IPS-NIHi7 (cell line): Measurements from ENCODE around the gene PRCP.

Experiments used
- DNase-seq: peaks from one replicate; pipeline ENCODE4 v3.0.0; 2012; ENCODE audit warnings: mixed read lengths; ENCODE audit errors: extremely low spot score

PRCP gene

DNA sequence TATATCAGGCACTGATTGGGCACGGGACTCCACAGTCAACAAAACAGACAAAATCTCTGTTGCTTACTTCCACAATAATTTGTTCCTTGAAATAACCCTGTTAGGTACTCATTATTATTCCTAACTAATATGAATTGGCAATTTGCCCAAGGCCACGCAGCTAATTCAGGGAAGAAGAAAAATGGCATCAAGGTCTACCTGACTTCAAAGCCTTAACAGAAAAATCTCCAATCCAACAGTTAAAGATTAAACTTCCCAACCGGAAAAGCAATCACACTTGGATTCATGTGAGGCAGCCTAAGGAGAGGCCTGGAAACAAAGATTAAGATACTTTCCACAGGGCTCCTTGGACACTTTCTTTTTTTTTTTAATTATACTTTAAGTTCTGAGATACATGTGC, 68.9 kb downstream of the PRCP start:
- DNase-seq, result no peak

DNA sequence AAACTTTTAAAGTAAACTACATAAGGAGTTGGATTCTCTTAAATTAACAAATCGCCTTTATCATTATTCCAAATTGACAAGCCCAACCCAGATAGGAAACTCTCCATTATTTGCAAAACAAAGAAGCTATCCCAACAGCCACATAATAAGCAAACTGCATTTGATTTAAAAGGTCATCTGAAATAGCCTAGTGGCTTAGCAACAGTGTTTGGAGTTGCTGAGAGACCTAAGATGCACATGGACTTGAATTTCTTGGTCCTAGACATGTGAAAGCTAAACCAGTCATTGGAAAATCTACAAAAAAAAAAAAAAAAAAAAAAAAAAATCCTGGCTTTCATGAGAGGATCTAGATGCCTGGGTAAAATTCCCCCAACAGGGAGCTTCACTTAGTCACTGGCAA, 69.5 kb downstream of the PRCP start:
- DNase-seq, result no peak

DNA sequence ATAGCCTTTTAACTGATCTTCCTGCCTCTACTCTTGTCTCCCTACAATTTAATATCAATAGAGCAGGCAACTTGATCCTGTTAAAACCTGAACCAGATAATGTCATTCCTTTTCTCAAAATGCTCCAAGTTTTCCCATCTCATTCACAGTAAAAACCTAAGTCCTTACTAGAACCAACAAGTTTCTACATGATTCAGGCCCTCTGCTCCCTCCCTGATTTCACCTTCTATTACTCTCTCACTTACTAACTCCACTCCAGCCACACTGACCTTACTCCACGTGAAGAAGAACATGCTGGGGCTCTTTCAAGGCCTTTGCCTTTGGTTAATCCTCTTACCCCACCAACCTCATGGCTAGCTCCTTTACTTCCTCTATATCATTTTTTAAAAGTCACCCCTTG, 71.1 kb downstream of the PRCP start:
- DNase-seq, result no peak

DNA sequence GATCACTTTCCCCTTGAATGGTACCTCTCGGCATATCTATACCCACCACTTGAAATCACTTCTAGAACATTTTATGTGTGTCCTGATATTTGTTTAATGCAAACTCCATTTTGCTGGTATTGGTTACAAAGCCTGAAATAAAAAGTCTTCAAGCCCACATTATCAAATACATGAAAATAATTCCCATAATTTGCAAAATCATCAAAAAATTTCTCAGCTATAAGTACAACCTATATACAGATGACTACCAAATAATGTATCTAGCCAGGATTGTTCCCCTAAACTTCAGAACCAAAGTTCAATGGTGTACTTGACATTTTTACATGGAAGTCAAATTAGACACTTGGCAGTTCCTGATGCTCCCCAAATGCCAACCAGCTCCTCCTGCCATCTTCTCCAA, 71.8 kb downstream of the PRCP start:
- no peak for DNase-seq

DNA sequence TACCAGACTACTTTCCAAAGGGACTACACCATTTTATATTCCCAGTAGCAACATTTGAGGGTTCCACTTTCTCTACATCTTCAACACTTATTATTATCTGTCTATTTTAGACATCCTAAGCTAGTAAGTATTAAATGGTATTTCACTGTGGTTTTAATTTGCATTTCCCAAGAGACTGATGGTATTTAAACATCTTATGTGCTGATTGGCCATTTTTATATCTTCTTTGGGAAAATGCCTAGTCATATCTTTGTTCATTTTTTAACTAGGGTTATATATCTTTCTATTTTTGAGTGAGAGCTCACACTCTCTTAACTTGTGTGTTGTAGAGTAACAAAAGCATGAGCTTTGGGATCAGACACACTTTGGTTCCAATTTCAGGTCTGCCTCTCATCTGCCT, 73.7 kb downstream of the PRCP start:
- no peak for DNase-seq

DNA sequence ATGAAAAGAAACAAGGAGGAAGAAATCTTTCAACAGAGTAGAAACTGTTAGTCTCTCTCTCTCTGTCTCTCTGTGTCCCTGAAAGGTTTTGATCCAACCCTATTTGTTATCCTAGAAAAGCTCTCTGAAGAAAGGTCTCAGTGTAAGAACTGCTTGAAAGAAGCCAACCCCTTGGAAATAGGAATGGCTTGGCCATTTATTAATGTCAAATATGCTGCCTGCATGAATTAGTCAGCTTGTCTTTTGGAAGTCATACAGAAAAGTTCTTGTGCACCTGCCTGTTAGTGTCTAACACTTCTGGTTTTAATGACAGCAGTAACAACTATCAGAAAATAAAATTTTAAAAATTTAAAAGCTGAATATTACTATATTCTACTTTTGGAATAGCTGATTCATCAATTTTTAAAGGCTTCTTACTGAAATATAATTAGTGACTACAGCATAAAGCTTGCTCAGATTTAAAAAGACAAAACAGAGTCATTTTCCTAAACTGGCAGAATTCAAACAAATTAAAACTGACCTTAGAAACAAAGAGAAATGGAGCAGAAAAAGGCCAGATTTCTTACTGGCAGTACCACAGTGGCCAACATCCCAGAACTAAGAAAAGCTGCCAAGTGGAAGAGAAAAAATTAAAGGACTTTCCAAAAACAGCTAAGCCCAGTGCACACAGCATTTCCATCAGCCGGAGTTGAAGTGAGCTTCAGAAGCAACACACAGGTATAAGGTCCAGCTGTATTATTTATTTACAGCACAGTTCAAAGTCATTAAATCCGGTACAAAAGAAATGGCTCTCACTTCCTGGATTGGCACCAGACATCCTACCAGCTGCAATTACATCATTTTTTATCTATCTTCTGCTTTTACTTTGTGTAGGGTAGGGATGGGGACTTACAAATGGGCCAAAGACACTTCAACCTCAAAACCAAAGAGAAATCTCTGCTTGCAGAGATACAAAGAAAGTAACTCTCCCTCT, 76.3 kb downstream of the PRCP start:
- DNase-seq, result no peak

DNA sequence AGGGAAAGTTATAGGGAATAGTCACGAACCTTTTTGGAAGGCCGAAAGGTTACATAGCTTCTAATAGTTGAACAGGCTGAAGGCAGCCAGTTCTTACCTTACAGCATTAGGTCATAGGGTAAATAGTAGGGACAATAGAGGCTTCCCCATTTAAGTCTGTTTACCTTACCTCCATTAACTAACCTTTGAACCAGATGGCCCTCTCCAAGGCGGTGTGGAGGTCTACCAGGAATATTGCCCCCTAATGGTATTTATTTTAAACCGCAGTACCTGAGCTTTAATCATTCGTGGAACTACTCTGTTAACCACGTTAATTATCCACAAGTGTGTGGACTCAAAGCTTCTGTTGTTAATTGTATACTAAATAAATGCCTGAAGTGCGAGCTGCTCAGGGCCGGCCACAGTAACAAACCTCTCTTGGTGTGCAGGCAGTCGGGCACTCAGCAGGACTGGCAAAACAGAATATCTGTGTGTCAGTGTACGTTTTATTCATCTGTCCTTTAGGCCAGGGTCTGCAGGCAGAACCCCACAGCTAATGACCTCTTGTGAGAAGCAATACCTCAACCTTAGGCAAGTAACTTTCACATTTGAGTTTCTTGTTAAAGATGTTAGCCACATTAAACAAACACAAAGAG, 81.7 kb downstream of the PRCP start:
- peak; percentile 23 for DNase-seq

DNA sequence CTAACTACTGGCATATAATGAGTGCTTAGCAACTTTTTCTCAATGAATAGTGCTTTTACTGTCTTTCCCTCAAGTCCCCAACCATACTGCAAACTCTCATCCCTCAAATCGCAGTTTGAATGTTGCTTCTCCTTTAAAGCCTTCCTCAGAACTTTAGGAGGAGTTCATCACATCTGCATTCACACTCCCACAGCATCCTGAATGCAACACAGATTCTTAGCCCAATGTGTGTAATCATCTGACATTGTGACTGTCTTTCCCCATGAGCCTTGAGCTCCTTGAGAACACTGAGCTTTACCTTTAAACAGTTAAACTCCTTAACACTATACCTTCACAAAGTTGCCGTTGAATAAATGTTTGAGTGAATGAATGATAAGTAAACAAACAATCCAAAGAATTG, 84.8 kb downstream of the PRCP start:
- DNase-seq, result no peak

DNA sequence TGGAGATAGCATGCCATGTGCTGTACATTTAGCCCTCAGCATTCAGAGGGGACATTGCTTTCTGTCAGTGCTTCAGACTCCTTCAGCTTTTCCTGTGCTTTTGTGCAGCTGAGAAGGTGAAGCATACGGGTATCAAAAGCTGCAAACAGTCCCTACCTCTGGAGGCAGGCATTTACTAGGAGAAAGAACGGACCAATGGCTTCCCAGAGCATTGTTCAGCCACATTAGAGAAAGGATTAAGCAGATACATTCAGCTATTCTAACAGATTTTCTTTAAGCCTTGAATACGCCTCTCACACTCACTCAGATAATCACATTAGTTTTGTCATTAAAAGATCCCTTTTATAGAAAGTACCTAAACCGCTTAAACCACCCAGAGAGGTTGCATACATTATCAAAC, 85.9 kb downstream of the PRCP start:
- DNase-seq, result no peak

DNA sequence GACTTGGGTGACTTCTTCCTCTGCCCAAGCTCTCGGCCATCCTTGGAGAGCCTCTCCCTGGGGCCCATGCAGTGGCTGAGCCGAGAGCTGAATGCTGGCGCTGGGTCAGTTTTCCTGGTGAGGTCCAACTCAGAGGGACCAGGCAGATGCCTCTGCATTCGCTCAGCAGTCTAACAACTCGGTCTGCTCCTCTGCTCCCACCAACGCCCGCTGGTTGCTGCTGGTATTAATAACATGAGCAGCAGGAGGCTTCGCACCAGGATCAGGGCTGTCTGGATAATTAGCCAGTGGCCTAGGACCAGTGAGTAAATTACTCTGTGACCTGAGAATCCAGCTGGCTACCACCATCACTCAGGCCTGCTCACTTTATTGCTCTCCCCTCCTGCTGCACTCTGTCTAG, 88.9 kb downstream of the PRCP start:
- DNase-seq, result no peak

DNA sequence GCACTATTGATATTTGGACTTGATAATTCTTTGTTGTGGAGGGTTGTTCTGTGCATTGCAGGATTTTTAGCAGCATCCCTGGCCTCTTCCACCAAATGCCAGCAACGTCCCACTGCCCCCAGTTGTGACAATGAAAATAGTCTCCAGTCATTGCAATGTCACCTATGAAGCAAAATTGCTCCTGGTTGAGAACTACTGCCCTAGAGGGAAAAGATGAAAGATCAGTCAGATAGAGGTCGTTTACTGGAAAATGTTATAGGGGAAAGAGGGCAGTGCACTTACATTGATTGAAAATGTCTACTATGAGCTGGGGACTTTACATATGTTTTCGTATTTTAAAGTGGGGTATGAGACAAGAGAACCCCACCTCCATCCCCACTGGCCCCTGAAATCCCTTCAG, 89.5 kb downstream of the PRCP start:
- no peak for DNase-seq

DNA sequence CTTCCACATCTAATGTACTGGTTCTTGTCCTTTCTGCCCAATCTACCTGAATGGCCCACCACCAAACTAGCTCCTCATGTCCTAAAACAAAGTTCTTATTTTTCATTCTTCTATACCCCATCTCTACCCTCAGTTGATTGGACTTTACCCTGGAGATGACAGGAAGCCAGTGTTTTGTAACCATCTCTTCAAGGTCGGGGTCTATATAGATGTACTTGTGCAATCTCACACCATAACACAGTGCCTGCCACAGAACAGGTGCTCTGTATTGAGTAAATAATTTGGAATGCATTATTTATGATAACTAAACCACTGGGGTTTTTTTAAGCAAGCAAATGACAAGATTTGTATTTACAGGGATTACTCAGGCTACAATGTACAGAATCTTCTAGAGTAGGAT, 89.9 kb downstream of the PRCP start:
- DNase-seq, result no peak

DNA sequence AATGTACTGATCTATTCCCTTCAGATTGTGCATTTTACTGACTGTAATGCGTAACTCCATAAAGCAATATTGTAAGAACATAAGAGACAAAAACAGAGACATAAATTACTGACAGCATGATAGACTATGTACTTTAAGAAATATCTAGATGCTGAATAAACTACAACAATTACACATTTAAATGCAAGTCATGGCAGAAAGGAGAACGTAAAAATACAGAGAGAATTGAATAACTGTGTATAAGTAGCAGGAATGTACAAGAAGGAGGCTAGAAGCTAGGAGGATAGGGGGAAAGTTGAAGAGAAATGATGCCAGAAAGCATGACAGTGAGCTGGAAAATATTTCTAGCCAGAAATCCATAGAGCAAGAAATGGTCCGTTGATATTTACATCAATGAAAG, 92.6 kb downstream of the PRCP start:
- no peak for DNase-seq

DNA sequence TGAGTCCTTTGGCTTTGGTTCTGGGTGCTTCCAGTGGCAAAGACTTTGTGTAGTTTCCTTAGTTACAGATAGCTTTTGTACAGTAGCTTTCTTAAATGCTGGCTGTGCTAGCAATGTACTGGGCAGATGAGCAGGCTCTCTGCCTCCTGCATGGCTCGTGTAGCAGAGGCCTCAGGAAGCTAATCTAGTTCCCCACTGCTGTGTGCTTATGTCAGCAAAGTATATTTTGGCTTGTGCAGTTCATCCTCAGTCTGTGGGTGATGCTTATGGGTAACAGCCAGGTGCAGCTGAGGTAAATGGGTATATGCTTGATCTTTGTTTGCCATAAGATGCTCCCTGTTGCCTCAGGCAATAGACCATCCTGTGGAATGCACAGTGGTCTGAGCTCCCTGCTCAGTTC, 97.5 kb downstream of the PRCP start:
- DNase-seq, result no peak

DNA sequence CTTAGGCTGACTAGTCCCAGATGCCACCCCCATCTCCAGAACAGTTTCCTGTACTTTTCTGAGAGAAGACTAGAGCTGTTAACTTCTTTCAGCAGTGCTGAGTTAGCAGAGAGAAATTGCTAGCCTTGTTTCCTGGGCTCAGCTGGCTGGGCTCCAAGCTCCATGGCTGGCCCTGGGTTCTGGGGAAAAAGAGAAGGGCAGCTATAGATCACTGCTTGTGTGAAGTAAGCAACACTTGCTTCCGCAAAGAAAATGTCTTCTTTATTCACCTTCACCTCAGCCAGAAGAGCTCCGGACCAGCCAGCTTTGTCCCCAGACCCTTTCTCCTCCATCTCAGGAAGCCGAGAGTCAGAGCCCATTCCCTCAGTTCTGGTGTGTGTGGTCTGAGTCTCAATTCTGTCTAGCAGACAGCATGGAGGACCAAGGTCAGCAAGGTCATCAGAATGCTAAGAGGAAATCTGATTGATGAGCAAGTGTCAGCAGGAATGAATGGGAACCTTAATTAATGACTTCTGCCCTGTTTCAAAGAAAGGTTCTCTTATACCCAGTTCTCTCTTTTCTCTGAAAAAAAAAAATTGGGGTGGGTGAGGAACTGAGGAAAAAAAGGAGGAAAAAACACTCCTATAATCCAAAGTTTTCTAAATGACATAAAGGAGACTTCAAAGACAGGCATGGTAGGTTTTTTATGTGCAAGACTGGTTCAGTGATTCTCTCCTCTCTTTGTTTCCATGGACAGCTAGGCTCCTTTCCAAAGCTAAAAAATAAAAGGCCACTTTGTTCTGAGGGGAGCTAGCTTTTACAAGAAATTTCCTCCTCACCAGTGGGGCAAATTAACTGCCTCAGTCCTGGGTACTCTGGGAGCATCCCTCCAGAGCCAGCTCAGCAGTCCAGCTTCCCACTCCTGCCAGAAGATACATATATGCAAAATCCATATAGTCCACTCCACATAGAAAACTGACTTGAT, 103.0 kb downstream of the PRCP start:
- no peak for DNase-seq

DNA sequence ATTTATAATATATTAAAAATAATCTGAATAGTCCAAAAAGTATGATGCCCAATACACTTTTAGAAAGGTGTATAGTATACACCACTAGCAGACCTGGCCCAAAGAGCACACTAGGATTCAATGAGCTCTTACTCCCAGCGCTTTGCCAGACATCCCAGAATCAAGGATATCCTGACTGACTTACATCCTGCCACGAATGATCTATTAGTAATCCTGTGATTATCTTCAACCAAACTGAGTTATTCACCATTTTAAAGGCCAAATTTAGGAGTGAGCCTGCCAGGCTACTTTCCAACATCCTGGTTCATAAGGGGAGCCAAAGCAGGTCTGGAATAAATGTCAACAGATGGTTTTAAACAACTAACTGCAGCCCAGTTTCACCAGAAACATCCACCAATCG, 105.7 kb downstream of the PRCP start:
- DNase-seq, result no peak

DNA sequence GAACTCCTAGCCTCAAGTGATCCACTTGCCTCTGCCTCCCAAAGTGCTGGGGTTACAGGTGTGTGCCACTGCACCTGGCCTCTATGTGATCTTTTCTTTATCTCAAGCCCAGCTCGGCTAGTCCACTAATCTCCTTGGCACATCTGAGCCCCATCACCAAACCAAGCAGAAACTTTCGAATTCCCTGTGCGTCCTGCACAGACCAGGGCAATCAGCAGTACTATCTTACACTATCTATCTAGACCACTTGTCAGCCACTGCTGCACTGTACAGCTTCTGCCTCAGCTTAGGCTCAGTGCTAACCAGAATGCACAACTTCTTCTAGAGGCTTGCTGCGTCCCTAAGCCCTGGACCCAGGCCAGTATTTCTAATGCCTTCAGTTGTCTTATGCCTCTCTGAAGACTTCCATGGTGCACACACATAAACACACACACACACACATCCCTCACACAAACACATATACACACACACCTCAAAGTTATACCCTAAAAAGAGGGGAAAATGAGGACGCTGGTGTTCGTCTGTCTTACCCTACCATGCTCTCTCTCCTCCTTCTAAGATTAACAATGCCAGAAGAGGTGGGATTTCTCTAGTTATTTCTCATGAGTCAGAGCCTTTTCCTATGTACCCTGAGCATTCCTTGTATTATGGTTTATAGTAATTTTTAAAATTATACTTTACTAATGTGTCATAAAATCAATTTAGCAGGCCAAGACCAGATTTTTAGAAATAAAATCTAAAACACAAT, 107.2 kb downstream of the PRCP start:
- DNase-seq, result no peak

DNA sequence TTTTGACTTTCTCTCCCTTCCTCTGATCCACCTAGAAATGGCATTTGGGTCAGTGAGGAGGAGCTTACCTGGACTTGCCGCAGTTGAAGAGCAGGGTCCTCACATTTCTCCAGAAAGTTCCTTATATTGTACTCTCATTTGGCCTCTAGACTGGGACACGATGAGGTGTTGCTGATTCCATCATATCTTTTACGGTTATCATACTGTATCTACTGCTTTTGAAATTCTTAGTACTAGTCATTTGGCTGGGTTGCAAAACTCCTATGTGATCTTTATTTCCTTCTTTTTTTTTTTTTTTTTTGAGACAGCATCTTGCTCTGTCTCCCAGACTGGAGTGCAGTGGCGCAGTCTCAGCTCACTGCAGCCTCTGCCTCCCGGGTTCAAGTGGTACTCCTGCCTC, 107.9 kb downstream of the PRCP start:
- no peak for DNase-seq

DNA sequence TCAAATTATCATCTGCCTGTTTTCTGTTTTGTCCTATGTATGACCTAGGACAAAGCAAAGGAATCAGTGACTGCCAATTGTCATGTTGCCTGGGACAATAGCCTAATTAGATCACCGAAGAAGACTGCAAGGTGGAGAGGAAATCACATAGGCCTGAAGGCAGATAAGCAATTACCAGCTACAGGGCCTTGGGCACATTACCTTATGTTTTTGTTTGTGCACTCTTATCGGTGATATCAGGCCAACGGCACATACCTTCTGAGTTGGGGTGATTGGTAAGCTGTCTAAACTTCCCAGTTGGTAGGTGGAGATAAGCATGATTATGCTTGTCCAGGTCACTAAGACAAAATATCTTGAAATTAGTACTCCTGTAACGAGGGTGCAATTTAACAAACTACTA, 108.5 kb downstream of the PRCP start:
- no peak for DNase-seq

DNA sequence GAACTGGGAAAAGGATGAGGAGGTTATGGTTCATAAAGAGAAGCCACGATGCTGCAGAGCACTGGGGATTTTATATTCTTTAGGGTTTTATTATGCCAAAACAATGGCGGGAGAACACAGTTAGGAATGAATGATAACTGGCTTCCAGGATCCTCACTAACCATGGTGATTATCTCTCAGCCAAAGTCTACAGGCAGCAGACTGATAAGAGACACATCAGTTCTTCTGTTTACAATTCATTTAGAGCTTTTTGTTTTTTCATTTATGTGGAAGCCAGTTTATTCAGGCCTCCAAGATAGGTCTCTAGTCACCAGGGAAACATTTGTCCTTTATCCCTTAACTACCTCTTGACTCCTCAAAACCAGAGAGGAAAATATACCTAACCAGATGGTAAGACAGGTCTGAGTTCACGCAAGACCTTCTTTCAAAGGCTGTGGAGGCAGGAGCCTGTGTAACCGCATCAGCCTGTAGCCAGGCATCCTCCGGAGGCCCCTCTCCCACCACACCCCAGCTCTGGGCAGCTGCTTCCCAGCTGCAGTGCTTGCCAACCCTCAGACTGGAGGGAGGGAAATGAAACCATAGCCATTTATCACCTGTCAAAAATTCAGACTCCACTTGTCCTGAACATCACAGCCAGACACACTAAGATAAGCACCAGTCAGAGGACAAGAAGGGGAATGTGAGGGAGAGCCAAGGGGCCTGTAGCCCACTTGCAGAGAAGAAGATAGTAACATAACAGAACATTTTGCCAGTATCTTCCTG, 109.3 kb downstream of the PRCP start:
- no peak for DNase-seq

DNA sequence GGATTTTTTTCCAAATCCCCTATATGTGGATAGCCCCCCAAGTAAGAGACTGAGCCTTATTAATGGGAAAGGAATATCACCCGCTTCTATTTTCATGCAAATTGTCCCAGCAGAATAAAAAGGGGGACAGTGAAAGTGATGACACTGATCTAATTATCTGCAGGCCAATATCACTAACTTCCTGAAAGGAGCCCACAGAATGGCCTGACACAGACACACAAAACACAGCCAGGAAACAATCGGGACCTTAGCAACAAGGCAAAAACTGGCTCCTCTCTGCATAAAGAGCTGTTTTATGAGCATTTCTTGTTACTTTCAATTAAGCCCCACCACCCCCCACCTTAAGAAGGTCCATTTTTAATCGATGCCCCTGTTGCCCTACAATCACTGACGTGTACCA, 112.2 kb downstream of the PRCP start:
- no peak for DNase-seq
